SJCRH30 (cell line): Measurements from ENCODE around the gene CNTNAP1. TPM values are rescaled to one million over a fixed set of nuclear protein-coding genes. Genes with fewer than 3 reads are reported as not detected.
"Not testable (repeated sequence)": the region's sequence is repeated elsewhere in the genome, so short reads cannot be mapped to it uniquely, and the experiment has no call there.

Source experiments
- DNase-seq, 2 experiments: peaks; one replicate each; pipeline ENCODE4 v3.0.0-alpha.2; 2015 to 2020
- H3K27ac ChIP-seq: fragments of 250-450 bp; sonication (Bioruptor Pico); 2 replicates; pipeline ENCODE4 v1.5.1; 2020; ENCODE audit warnings: mild to moderate bottlenecking, moderate library complexity
- H3K27me3 ChIP-seq: fragments of 250-450 bp; sonication (Bioruptor Pico); 2 replicates; pipeline ENCODE4 v1.5.1; 2020; ENCODE audit warnings: mild to moderate bottlenecking, moderate library complexity
- H3K36me3 ChIP-seq: fragments of 250-450 bp; sonication (Bioruptor Pico); 2 replicates; pipeline ENCODE4 v1.5.1; 2020; ENCODE audit warnings: mild to moderate bottlenecking, moderate library complexity
- H3K4me1 ChIP-seq: fragments of 250-450 bp; sonication (Bioruptor Pico); 2 replicates; pipeline ENCODE4 v1.5.1; 2020; ENCODE audit warnings: mild to moderate bottlenecking, moderate library complexity
- H3K4me3 ChIP-seq: fragments of 250-450 bp; sonication (Bioruptor Pico); 2 replicates; pipeline ENCODE4 v1.5.1; 2020; ENCODE audit warnings: mild to moderate bottlenecking, moderate library complexity
- H3K9me3 ChIP-seq: fragments of 250-450 bp; sonication (Bioruptor Pico); replicated peaks from 2 replicates; pipeline ENCODE4 v1.5.1; 2020; ENCODE audit warnings: mild to moderate bottlenecking, moderate library complexity
- total RNA-seq: library from RNA; depleted of rRNA; stranded (reverse); fragments of >200 nt; shearing (Covaris generic); gene quantifications from 2 replicates; pipeline ENCODE4 v1.2.3, GENCODE V29; 2014; rRNA removed

Gene CNTNAP1
- 4.0 and 5.0 TPM in 2 replicates for total RNA-seq

DNA sequence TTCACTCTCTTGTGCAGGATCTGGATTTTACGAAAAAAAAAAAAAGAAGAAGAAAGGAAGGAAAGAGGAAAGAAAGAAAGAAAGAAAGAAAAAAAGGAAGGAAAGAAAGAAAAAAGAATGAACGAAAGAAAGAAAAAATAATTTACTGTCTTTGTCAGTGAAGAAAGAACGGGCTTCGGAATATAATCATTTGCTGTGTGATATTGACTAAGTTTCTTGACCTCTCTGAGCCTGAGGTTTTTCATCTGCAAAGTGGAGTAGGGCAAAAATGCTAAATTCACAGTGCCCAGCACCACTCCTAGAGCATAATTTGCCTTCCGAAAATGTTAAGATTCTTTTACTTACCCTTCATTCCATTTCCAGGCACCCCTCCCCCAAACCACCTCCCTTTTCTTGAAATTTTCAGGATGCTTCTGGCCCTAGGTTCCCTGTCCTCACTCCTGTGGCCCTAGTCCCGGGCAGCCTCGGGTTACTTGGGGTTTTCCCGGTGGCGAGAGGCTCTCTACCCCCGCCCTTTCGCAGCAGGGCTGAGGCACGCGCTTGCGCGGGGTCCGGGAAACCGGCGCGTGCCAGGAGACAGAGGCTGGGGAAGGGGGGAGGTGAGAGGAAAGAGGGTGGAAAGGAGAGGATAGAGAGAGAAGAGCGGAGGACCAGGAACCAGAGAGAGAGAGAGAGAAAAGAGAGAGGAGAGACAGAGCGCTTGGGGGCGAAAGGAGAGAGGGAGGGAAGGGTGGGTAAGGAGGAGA is at the start of gene CNTNAP1:
Gene CNTNAP1, plus strand, starts transcription at position 556 of the 746 bp plus-strand sequence. CDS start 299 bp downstream, outside the sequence.
- Histone ChIP-seq H3K36me3 (no peaks in the 10 kb centered on the region), H3K4me1 (peaks cover 6% of the 10 kb centered on the region; the same call in 1 of the 2 replicates), H3K4me3 (peak within 1 kb of the TSS; percentile 58), H3K27me3 (no peaks in the 10 kb centered on the region), H3K27ac (no peak within 1 kb of the TSS), H3K9me3 (no peaks in the 10 kb centered on the region)
- DNase-seq: peak; percentile 66 to 75

DNA sequence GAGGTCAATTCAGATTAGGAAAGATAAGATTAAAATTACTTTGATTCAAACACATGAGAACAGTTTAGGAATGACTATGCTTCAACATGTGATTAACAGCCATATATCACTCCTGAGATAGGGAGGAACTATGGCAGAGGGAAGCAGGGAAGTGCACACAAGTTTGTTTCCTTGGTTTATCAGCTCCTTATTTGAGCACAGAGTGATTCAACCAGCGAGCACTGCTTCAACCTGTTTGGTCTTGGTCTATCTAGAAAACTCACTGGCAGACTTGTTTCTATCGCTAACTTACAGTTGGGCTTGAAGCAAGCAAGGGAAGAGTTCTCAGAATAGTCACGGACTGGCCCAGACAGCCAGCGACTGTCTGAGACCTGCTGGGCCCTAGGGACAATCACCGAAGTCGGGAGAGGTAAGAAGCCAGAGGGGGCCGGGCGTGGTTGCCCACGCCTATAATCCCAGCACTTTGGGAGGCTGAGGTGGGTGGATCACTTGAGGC is 49.3 kb upstream of the CNTNAP1 start:
- no peaks in the 10 kb centered on the region for H3K4me1 ChIP-seq
- H3K27ac ChIP-seq: no peak overlapping the region
- no peaks in the 10 kb centered on the region for H3K9me3 ChIP-seq
- no peak overlapping the region for H3K4me3 ChIP-seq
- H3K27me3 ChIP-seq: 0 out of 2 replicates have a peak, but pooled peaks cover 4% of the 10 kb centered on the region
- H3K36me3 ChIP-seq: no peaks in the 10 kb centered on the region
- no peak for DNase-seq

DNA sequence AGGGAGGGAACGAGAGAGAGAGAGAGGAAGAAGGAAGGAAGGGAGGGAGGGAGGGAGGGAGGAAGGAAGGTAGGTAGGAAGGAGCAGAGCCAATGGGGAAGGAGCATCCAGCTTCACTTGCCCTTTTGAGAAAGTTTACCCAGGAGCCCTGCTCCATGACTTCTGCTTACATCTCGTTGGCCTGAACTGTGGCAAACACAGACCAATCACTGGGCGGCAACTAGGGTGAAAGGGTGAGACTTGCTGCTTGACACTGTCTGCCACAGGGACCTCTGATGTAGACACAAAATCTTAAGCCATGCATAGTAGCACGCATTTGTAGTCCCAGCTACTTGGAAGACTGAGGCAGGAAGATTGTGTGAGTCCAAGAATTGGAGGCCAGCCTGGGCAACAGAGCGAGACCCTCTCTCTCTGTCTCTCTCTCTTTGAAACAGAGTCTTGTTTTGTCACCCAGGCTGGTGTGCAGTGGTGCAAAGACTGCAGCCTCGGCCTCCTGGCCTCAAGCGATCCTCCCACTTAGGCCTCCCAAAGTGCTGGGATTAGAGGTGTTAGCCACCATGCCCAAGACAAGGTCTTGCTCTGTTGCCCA is 42.7 kb upstream of the CNTNAP1 start:
- Histone ChIP-seq H3K9me3 (no peaks in the 10 kb centered on the region), H3K4me1 (no peaks in the 10 kb centered on the region), H3K27me3 (peaks cover 6% of the 10 kb centered on the region; the same call in 1 of the 2 replicates), H3K36me3 (no peaks in the 10 kb centered on the region), H3K27ac (no peak overlapping the region), H3K4me3 (no peak overlapping the region)
- no peak for DNase-seq

DNA sequence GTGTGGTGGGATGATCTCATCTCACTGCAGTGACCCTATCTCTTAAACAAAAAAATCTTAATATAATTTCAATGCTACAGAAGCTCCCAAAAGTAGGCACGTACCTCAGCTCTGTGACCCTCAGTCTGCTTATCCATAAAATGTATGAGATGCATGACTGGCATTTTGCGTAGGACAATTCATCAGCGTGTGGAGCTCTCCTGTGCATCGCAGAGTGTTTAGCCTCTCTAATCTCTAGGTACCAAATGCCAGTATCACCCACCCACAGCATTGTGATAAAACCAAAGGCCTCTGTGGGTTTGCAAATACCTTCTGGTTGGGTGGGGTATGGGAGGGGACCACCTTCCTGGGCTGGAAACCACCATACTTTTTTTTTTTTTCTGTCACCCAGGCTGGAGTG is 42.2 kb upstream of the CNTNAP1 start:
- no peak for DNase-seq
- no peaks in the 10 kb centered on the region for H3K9me3 ChIP-seq
- H3K36me3 ChIP-seq: no peaks in the 10 kb centered on the region
- no peak overlapping the region for H3K27ac ChIP-seq
- no peak overlapping the region for H3K4me3 ChIP-seq
- H3K4me1 ChIP-seq: no peaks in the 10 kb centered on the region
- peaks cover 6% of the 10 kb centered on the region; the same call in 1 of the 2 replicates for H3K27me3 ChIP-seq

DNA sequence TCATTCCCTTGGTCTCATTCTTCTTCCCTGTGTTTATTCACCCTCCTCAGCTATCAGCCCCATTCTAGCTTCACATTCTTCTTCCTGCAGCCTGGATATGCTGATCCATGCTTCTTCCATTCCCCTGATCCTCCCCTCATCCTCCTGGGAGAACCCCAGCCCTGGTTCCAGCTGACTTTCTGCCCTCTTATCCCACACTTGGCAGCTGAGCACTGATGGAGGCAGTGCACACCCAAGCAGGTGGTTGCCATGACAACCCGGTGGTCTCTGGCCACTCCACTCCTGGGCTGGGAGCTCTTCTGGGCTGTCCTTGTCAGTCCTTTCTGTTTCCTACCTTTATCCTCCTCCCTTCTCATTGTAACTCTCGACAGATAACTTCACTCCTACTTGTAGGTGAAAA is 40.0 kb upstream of the CNTNAP1 start:
- H3K27me3 ChIP-seq: peaks cover 6% of the 10 kb centered on the region; the same call in 1 of the 2 replicates
- H3K36me3 ChIP-seq: no peaks in the 10 kb centered on the region
- no peaks in the 10 kb centered on the region for H3K4me1 ChIP-seq
- no peak overlapping the region for H3K27ac ChIP-seq
- no peaks in the 10 kb centered on the region for H3K9me3 ChIP-seq
- H3K4me3 ChIP-seq: no peak overlapping the region
- peak; percentile 15 to 26 for DNase-seq

DNA sequence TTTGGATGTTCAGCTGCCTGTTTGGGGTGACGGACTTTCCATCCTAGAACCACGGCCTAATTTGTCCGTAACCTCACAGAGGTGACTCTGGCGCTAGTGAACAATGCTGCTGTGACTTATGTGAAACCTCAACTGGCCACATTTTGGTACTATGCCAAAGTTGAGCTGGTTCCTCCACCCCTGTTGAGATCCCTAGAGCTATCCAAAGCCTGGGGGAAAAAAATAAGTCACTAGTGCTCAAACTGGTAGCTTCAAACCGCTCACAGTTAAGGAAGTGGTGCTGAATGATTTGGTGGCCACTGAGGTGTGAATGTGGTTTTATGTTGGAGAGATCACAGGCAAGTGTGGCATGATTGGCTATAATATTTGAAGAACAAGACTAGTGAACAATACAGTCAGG is 34.6 kb upstream of the CNTNAP1 start:
- DNase-seq: peak; percentile 20 to 50
- Histone ChIP-seq H3K27me3 (no peaks in the 10 kb centered on the region), H3K27ac (no peak overlapping the region), H3K36me3 (no peaks in the 10 kb centered on the region), H3K4me1 (no peaks in the 10 kb centered on the region; the same call in 1 of the 2 replicates), H3K9me3 (no peaks in the 10 kb centered on the region), H3K4me3 (no peak overlapping the region)

DNA sequence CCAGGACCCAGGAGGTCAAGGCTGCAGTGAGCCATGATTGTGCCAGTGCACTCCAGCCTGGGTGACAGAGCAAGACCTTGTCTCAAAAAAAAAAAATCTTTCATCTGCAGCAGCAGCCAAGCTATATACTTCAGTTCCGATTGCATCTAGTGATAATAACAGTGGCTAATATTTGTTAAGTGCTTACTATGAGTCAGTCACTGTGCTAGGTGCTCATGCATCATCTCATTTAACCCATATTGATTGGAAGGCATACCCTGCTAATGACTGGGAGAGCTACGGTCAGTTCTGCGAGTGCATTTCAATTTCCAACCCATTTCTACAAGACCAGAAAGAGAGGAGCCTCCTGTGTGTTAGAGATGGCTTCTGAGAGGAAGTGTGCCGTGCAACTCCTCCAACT is 30.9 kb upstream of the CNTNAP1 start:
- Histone ChIP-seq H3K36me3 (no peaks in the 10 kb centered on the region), H3K27me3 (no peaks in the 10 kb centered on the region), H3K4me1 (peaks cover 2% of the 10 kb centered on the region; the same call in 1 of the 2 replicates), H3K27ac (no peak overlapping the region), H3K9me3 (no peaks in the 10 kb centered on the region), H3K4me3 (no peak overlapping the region)
- DNase-seq: no peak

DNA sequence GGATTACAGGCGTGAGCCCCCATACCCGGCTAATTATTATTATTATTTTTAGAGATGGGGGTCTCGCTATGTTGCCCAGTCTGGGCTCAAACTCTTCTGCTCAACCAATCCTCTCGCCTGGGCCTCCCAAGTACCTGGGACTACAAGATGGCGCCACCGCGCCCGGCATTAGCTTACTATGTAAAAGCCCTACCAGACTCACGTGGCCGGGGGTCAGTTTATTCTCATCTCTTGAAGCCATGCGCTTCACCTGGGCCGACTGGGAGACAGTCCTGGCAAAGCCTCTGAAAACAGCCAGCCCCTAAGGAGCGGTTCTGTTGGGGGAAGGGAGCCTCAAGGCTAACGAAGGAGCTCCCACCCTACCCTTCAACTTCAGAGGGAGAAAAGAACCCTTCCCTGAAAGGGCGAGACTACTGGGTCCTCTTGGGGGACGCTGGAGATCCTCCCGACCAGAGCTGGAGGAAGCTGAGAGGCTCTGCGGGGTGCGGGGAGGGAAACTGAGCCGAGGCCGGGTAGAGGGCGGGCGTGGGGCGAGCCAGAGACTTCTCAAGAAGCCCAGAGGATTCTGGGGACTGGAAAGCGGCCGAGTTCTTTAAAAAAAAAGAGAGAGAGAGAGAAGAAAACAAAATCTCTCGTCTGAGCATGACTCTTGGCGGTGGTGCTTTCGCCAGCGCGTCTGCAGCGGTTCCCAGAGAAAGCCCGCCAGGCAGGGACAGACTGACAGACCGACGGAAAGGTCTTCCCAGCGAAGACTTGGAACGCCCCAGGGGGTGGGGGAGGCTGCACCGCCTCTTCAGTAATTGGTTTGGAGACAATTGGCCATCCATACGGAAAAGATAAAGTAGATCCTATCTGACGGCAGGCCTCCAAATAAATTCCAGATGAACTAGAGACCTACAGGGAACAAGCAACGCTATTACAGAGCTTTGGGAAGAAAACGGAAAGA is 28.9 kb upstream of the CNTNAP1 start:
- Histone ChIP-seq H3K27me3 (no peaks in the 10 kb centered on the region), H3K36me3 (no peaks in the 10 kb centered on the region), H3K4me1 (0 out of 2 replicates have a peak, but pooled peaks cover 2% of the 10 kb centered on the region), H3K9me3 (peaks cover 8% of the 10 kb centered on the region), H3K4me3 (no peak overlapping the region), H3K27ac (no peak overlapping the region)
- DNase-seq: no peak

DNA sequence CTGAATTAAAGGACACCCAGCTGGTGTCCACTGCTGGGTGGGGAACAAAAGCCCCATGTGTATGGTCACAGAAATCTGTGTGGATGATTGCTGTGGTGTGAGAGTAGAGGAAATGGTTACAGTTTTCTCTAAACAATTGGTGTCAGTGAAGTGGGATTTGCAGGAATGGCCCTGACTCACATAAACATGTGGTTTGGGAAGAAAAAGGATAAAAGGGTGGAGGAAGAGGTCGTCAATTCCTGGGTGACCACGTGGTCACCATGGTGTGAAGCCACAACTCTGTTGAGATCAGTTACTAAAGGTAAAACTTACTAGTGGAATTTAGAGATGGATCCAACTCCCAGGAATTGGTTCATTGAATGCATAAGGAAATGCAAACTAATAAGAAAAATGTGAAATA is 26.8 kb upstream of the CNTNAP1 start:
- H3K4me3 ChIP-seq: no peak overlapping the region

DNA sequence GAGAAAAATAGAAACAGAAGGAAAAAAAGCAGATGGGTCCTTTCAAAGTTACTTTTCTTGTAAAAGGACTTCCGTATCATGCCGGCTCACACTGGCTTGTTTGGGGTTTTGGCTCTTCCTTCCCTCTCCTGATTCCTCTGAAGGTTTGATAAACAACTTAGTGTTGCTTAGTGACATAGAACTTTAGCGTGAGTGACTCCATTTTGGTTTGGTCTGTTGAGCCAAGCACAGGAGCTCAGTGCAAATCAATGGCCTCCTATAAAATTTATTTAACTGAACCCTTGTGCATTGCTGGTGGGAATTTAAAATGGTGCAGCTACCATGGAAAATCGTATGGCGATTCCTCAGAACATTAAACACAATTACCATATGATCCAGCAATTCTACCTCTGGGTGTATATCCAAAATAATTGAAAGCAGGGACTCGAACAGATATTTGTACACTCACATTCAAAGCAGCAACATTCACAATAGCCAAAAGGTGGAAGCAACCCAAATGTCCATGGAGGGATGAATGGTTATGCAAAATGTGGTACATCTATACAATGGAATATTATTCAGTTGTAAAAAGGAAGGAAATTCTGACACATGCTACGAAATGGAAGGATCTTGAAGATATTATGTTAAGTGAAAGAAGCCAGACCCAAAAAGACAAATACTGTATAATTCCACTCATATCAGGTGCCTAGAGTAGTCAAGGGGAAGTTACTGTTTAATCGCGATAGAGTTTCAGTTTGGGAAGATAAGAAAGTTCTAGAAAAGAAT is 24.3 kb upstream of the CNTNAP1 start:
- H3K27me3 ChIP-seq: no peaks in the 10 kb centered on the region
- H3K36me3 ChIP-seq: no peaks in the 10 kb centered on the region
- no peak overlapping the region for H3K4me3 ChIP-seq
- H3K4me1 ChIP-seq: peaks cover 8% of the 10 kb centered on the region
- H3K27ac ChIP-seq: no peak overlapping the region
- H3K9me3 ChIP-seq: peaks cover 8% of the 10 kb centered on the region
- DNase-seq: no peak

More for the DNA sequence above, 26.8 kb upstream of the CNTNAP1 start:
- Histone ChIP-seq H3K4me1 (peaks cover 7% of the 10 kb centered on the region), H3K27me3 (no peaks in the 10 kb centered on the region), H3K27ac (no peak overlapping the region), H3K36me3 (no peaks in the 10 kb centered on the region), H3K9me3 (peaks cover 8% of the 10 kb centered on the region)
- DNase-seq: peak; percentile 25 to 50

DNA sequence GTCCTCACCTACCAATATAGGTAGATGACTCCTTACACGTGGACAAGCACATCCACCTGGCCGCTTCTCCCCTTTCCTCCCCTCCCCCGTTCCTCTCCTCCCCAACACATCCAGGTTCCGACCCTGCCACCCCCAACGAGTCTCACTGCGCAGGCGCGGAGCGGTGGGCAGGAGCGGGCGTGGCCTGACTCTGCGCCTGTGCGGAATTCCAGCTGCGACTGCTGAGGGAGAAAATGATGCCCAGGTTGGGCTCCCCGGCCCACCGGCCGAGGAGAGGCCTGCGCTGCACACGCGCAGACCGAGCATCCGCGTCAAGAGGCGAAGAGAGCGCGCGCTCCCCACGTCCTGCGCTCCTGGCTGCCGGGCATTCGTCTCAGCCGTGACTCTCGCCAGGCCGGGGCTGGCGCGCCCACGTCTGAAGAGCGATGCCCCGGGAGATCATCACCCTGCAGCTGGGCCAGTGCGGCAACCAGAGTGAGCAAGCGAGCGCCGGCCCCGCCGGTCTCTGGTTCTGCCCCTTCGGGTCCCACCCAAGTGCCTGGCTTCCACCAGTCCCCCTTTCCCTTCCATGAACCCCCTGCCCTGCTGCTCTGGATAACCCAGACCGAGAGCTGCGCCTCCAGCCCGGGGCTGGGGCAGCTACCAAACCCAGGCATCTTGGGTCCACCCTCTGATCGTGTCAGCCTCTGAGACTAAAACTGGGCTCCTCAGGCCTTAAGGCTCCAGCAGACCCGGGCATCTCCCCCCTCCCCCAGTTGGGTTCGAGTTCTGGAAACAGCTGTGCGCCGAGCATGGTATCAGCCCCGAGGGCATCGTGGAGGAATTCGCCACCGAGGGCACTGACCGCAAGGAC is 23.0 kb upstream of the CNTNAP1 start, which contains the start of gene TUBG2:
Gene TUBG2, plus strand, starts transcription at position 206 of the 853 bp plus-strand sequence. Its CDS starts 220 bp downstream, at position 426.
- Histone ChIP-seq H3K4me1 (peaks cover 8% of the 10 kb centered on the region), H3K4me3 (peak within 1 kb of the TSS; percentile 63), H3K9me3 (peaks cover 8% of the 10 kb centered on the region), H3K27me3 (no peaks in the 10 kb centered on the region), H3K36me3 (no peaks in the 10 kb centered on the region), H3K27ac (peak within 1 kb of the TSS; percentile 43)
- DNase-seq: peak; percentile 95 to 96

DNA sequence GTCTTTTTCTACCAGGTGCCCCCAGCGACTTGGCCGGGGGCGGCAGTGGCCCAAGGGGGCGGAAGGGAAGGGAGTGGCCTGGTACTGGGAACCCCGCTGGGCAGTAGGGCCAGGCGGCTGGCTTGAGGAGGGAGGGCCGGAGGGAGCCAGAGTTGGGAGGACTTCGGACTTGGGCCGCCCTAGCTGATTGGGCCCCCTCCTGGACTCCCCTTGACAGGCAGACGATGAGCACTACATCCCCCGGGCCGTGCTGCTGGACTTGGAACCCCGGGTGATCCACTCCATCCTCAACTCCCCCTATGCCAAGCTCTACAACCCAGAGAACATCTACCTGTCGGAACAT is 22.4 kb upstream of the CNTNAP1 start:
- Histone ChIP-seq H3K27ac (peak overlapping the region; percentile 43; the same call in 1 of the 2 replicates), H3K4me3 (peak overlapping the region; percentile 63)
- H3K9me3 ChIP-seq, H3K4me1 ChIP-seq, DNase-seq, H3K27me3 ChIP-seq, H3K36me3 ChIP-seq: not testable (repeated sequence)

DNA sequence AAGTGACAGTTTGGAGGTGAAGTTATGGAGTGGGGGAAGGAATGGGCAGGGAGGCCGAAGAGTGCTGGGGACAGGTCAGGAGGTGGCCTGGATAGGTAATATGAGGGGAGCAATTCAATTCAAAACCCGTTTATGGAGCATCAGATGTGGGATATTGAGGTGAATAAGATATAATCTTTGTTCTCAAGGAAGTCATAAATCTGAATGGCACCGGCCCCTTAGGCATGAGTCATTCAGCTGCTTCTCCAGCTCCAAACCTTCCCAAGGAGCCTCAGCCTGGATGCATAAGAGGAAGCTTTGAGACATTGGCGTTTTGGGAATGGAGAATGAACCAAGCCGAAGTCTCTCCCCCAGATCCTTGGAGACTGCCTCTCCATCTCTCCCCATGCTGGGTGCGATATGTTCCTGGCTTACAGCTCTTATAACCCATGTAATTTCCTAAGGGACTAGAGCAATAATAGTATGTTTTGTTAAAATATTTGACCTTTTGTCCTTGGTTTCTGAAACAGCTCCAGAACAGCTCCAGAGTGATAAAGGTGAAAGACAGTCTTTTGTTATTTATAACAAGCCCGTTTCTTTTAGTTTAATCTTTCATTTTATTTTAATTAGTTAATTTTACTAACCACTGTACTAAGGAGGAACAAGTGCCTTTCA is 21.5 kb upstream of the CNTNAP1 start:
- no peaks in the 10 kb centered on the region for H3K27me3 ChIP-seq
- H3K4me1 ChIP-seq: peaks cover 6% of the 10 kb centered on the region
- H3K36me3 ChIP-seq: no peaks in the 10 kb centered on the region
- H3K9me3 ChIP-seq: peaks cover 8% of the 10 kb centered on the region
- no peak overlapping the region for H3K4me3 ChIP-seq
- DNase-seq: no peak
- H3K27ac ChIP-seq: no peak overlapping the region
